ENCODE measurements around the gene DAGLB. TPM values are rescaled to one million over a fixed set of nuclear protein-coding genes. Genes with fewer than 3 reads are reported as not detected.
A peak's percentile ranks its signal among the peaks of the same experiment; 100 is the strongest.

Gene DAGLB
- total RNA-seq, 1 donor from 2014 or later, result 28.3 TPM

DNA sequence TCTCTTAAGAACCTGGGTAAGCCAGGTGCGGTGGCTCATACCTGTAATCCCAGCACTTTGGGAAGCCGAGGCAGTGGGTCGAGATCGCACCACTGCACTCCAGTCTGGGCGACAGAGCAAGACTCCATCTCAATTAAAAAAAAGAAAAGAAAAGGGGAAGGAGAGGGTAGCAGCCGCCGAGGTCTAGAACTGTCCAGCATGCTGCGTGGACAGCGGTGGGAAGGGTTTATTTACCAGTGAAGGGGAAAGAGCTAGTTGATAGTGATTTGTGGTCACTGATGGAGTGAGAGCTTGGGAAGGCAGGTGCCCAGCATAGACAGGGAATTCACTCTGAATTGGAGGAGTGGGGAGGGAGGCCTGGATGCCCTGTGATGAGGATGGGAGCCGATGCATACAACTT is 43.4 kb upstream of the DAGLB start:
- Histone ChIP-seq H3K4me3 (ENCODE audit: insufficient read depth, low read depth, low read length) (no peak overlapping the region), H3K4me2 (ENCODE audit: low read length) (no peak overlapping the region), H3K27ac (ENCODE audit: low read depth, low read length) (no peak overlapping the region), H2AFZ (ENCODE audit: low read depth, low read length) (no peak overlapping the region), H3K9me3 (ENCODE audit: insufficient read depth, low read depth, low read length) (no peaks in the 10 kb centered on the region), H3K36me3 (ENCODE audit: insufficient read depth, low read length) (no peaks in the 10 kb centered on the region), H3K27me3 (ENCODE audit: insufficient read depth, low read length) (peaks cover 6% of the 10 kb centered on the region), H3K79me2 (ENCODE audit: insufficient read depth, low read length) (no peaks in the 10 kb centered on the region), H3K4me1 (ENCODE audit: insufficient read depth, low read length) (no peaks in the 10 kb centered on the region), H4K20me1 (ENCODE audit: insufficient read depth, low read length) (no peaks in the 10 kb centered on the region), H3K9ac (ENCODE audit: low read length) (no peak overlapping the region)
- DNase-seq (ENCODE audit: low read depth), result no peak
- Mint-ChIP-seq H3K9me3 (ENCODE audit: unreplicated experiment) (no peaks in the 10 kb centered on the region), H3K4me3 (ENCODE audit: unreplicated experiment) (peak overlapping the region; percentile 66), H3K27me3 (ENCODE audit: low read depth, unreplicated experiment) (peaks cover 14% of the 10 kb centered on the region), H3K27ac (ENCODE audit: unreplicated experiment) (no peak overlapping the region), H3K36me3 (ENCODE audit: low read depth, unreplicated experiment) (no peaks in the 10 kb centered on the region), H3K4me1 (ENCODE audit: low read depth, unreplicated experiment) (peaks cover 2% of the 10 kb centered on the region)
- TF ChIP-seq EZH2 (IDR thresholded peaks at IDR 0.05; ENCODE audit: insufficient read depth, low read length), result no peak
- FAIRE-seq, result no peak

DNA sequence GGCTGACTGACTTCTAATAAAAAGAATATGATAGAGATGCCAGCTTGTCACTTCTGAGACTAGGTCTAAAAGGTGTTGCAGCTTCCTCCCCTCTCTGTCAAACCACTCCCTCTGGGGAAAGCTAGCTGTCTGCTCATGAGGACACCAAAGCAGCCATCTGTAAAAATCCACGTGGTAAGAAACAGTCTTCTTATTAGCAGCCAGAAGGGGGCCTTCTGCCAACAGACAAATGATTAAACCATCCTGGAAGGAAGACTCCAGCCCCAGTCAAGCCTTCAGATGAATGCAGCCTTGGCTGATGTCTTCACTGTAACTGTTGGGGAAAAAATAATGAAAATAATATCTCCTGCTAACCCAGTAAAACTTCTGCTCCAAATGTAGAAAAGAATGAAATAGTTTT is 41.9 kb upstream of the DAGLB start:
- no peak for FAIRE-seq
- Histone ChIP-seq H3K27ac (ENCODE audit: low read depth, low read length) (no peak overlapping the region), H4K20me1 (ENCODE audit: insufficient read depth, low read length) (no peaks in the 10 kb centered on the region), H3K4me1 (ENCODE audit: insufficient read depth, low read length) (no peaks in the 10 kb centered on the region), H3K36me3 (ENCODE audit: insufficient read depth, low read length) (no peaks in the 10 kb centered on the region), H2AFZ (ENCODE audit: low read depth, low read length) (no peak overlapping the region), H3K9me3 (ENCODE audit: insufficient read depth, low read depth, low read length) (no peaks in the 10 kb centered on the region), H3K4me2 (ENCODE audit: low read length) (no peak overlapping the region), H3K27me3 (ENCODE audit: insufficient read depth, low read length) (peaks cover 6% of the 10 kb centered on the region), H3K4me3 (ENCODE audit: insufficient read depth, low read depth, low read length) (no peak overlapping the region), H3K79me2 (ENCODE audit: insufficient read depth, low read length) (no peaks in the 10 kb centered on the region), H3K9ac (ENCODE audit: low read length) (no peak overlapping the region)
- DNase-seq (ENCODE audit: low read depth), result no peak
- TF ChIP-seq EZH2 (IDR thresholded peaks at IDR 0.05; ENCODE audit: insufficient read depth, low read length), result no peak
- TF ChIP-seq, protein P1, sequence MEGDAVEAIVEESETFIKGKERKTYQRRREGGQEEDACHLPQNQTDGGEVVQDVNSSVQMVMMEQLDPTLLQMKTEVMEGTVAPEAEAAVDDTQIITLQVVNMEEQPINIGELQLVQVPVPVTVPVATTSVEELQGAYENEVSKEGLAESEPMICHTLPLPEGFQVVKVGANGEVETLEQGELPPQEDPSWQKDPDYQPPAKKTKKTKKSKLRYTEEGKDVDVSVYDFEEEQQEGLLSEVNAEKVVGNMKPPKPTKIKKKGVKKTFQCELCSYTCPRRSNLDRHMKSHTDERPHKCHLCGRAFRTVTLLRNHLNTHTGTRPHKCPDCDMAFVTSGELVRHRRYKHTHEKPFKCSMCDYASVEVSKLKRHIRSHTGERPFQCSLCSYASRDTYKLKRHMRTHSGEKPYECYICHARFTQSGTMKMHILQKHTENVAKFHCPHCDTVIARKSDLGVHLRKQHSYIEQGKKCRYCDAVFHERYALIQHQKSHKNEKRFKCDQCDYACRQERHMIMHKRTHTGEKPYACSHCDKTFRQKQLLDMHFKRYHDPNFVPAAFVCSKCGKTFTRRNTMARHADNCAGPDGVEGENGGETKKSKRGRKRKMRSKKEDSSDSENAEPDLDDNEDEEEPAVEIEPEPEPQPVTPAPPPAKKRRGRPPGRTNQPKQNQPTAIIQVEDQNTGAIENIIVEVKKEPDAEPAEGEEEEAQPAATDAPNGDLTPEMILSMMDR (IDR thresholded peaks at IDR 0.05; ENCODE audit: insufficient read depth, low read depth, low read length), result no peak
- H3K9me3 Mint-ChIP-seq (ENCODE audit: unreplicated experiment), result no peaks in the 10 kb centered on the region
- H3K36me3 Mint-ChIP-seq (ENCODE audit: low read depth, unreplicated experiment), result no peaks in the 10 kb centered on the region
- no peak overlapping the region for H3K27ac Mint-ChIP-seq (ENCODE audit: unreplicated experiment)
- H3K4me1 Mint-ChIP-seq (ENCODE audit: low read depth, unreplicated experiment), result no peaks in the 10 kb centered on the region
- H3K4me3 Mint-ChIP-seq (ENCODE audit: unreplicated experiment), result no peak overlapping the region
- peaks cover 14% of the 10 kb centered on the region for H3K27me3 Mint-ChIP-seq (ENCODE audit: low read depth, unreplicated experiment)

DNA sequence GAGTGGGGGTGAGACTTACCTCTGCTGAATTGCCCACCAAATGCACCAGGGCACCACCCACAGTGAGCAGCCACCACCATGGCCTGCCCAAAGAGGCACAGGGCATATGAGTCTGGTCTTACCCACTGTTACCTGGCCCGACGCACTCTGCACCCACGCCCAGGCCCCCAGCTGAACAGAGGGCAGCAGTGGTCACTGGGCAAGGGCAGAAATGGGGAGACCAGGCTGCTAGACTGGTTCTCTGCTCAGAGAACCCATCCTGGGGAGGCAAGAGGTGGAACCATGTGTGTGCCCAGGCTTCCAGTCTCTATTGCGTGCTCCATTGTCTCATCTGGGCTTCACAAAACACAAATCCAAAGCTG is 39.4 kb upstream of the DAGLB start:
- Mint-ChIP-seq H3K4me1 (ENCODE audit: low read depth, unreplicated experiment) (no peaks in the 10 kb centered on the region), H3K4me3 (ENCODE audit: unreplicated experiment) (no peak overlapping the region), H3K27me3 (ENCODE audit: low read depth, unreplicated experiment) (peaks cover 14% of the 10 kb centered on the region), H3K27ac (ENCODE audit: unreplicated experiment) (no peak overlapping the region), H3K36me3 (ENCODE audit: low read depth, unreplicated experiment) (peaks cover 7% of the 10 kb centered on the region), H3K9me3 (ENCODE audit: unreplicated experiment) (no peaks in the 10 kb centered on the region)
- FAIRE-seq, result no peak
- Histone ChIP-seq H3K79me2 (ENCODE audit: insufficient read depth, low read length) (peaks cover 18% of the 10 kb centered on the region), H3K36me3 (ENCODE audit: insufficient read depth, low read length) (peaks cover 3% of the 10 kb centered on the region), H3K4me3 (ENCODE audit: insufficient read depth, low read depth, low read length) (no peak overlapping the region), H3K27ac (ENCODE audit: low read depth, low read length) (no peak overlapping the region), H3K9me3 (ENCODE audit: insufficient read depth, low read depth, low read length) (no peaks in the 10 kb centered on the region), H3K4me2 (ENCODE audit: low read length) (no peak overlapping the region), H3K27me3 (ENCODE audit: insufficient read depth, low read length) (peaks cover 2% of the 10 kb centered on the region), H4K20me1 (ENCODE audit: insufficient read depth, low read length) (peaks cover 11% of the 10 kb centered on the region), H3K9ac (ENCODE audit: low read length) (no peak overlapping the region), H3K4me1 (ENCODE audit: insufficient read depth, low read length) (peaks cover 4% of the 10 kb centered on the region), H2AFZ (ENCODE audit: low read depth, low read length) (no peak overlapping the region)
- TF ChIP-seq EZH2 (IDR thresholded peaks at IDR 0.05; ENCODE audit: insufficient read depth, low read length), result no peak
- DNase-seq (ENCODE audit: low read depth), result no peak

Measured in astrocyte (in vitro differentiated cells and primary cell).